Epidermal melanocyte (primary cell): Measurements from ENCODE around the gene VTI1A.

Experiments
- DNase-seq: peaks from one replicate; pipeline ENCODE4 v3.0.0; 2011; ENCODE audit warnings: low spot score; ENCODE audit not compliant: insufficient read length

VTI1A gene

GRCh38 chr10:112826018-112826697 is 379.1 kb downstream of the VTI1A start:
- no peak for DNase-seq

GRCh38 chr10:112827086-112827485 is 380.1 kb downstream of the VTI1A start:
- no peak for DNase-seq

GRCh38 chr10:112827951-112828350 is 380.9 kb downstream of the VTI1A start:
- DNase-seq, result no peak

- no peak for DNase-seq
These were observed 384.8 kb downstream of the VTI1A start for GRCh38 chr10:112831859-112832258.

GRCh38 chr10:112832361-112832878 is 385.4 kb downstream of the VTI1A start:
- no peak for DNase-seq

- DNase-seq, result no peak
These were observed 385.9 kb downstream of the VTI1A start for GRCh38 chr10:112832959-112833358.

GRCh38 chr10:112834751-112835181 is 387.8 kb downstream of the VTI1A start:
- no peak for DNase-seq

GRCh38 chr10:112835217-112835715 is 388.3 kb downstream of the VTI1A start:
- DNase-seq, result no peak

GRCh38 chr10:112835944-112836451 is 389.0 kb downstream of the VTI1A start:
- DNase-seq, result no peak

- DNase-seq, result no peak
These were observed 391.9 kb downstream of the VTI1A start for GRCh38 chr10:112838784-112839481.

GRCh38 chr10:112839928-112840654 is 393.1 kb downstream of the VTI1A start:
- DNase-seq, result no peak

GRCh38 chr10:112841549-112841948 is 394.5 kb downstream of the VTI1A start:
- no peak for DNase-seq

- DNase-seq, result no peak
These were observed 395.9 kb downstream of the VTI1A start for GRCh38 chr10:112842832-112843360.

- DNase-seq, result no peak
These were observed 396.6 kb downstream of the VTI1A start for GRCh38 chr10:112843623-112844022.

- DNase-seq, result no peak
These were observed 397.9 kb downstream of the VTI1A start for GRCh38 chr10:112844681-112845544.

GRCh38 chr10:112847778-112848177 is 400.8 kb downstream of the VTI1A start:
- no peak for DNase-seq

- DNase-seq, result no peak
These were observed 401.2 kb downstream of the VTI1A start for GRCh38 chr10:112848228-112848627.

GRCh38 chr10:112848868-112849430 is 401.9 kb downstream of the VTI1A start:
- DNase-seq, result no peak

- DNase-seq, result no peak
These were observed 402.5 kb downstream of the VTI1A start for GRCh38 chr10:112849546-112849945.

GRCh38 chr10:112851181-112851580 is 404.2 kb downstream of the VTI1A start:
- no peak for DNase-seq
